Measurements from ENCODE around the gene FAM240B. TPM values are rescaled to one million over a fixed set of nuclear protein-coding genes. Genes with fewer than 3 reads are reported as not detected.

FAM240B gene
- total RNA-seq (2014; rRNA removed; shearing (Covaris generic)): not detected in 2 replicates

DNA sequence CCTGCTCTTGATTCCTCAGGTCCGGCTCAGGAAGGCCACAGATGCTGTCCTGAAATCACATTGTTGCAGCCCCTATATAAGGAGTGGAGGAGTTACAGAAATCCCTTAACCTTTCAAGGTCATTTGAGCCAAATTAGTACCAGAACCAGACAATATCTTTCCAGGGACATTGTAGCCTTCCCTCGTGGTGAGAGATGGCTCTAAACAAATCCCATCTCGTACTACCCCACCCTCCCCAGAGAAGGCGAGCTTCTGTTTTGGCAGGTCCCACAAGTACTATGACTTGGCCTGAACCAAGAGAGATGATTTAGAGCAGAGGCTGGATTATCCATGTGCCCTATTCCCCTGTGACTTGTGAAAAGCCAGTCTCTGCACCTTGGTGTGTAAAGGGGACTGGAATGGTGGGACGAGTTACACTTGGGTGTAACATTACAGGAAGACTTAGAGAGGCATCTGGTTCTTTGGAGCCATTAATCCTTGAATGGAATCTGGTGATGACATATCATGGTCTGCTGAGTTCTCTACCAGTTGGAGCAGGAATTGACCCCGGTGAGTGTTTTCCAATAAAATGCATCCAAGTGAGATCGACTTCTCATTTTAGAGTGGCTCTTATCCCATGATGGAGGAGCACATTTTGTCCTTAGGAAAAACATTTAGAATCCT lies at the start of gene FAM240B:
TSS of gene FAM240B (minus strand) at position 51 of the 663 bp plus-strand sequence. CDS start 16,134 bp downstream, outside the sequence.
- no peak for DNase-seq (ENCODE audit: low spot score)

DNA sequence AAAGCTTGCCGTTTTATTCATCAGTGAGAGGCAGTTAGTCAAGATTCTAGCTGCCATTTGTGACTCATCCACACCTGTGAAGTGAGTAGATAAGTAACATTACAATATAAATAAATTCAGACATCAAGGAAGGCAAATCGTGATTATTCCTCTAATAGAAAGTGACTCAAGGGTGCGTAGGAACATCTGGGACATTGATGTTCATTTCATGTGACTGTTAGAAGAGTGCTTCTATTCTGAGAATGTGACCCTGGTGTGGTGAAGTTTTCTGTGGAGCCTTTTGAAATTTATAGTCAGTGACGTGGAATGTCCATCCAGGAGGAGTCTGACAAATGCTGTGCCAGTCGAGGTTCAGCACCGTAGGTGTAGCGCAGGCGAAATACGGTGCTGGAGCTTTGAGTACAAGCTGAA lies 48.4 kb upstream of the FAM240B start:
- no peak for DNase-seq (ENCODE audit: low spot score)

DNA sequence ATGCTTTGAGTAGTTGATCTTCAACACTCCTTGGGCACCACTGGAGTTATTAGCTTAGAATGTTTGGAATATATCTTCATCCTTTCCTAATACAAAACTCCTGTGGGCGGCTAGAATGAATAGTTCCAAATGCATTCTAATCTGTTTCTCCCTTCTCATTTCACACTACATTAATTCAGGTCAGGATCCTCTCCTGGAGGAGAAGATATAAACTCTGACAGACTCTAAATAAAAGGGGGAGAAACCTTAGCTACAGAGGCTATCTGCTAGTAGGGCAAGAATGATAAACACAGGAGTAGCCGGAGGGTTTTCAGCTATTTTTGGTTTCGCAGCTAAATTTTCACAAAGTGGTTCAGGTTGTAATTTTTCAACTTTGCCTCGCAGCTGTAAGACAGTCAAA lies 45.2 kb upstream of the FAM240B start:
- DNase-seq (ENCODE audit: low spot score): no peak

DNA sequence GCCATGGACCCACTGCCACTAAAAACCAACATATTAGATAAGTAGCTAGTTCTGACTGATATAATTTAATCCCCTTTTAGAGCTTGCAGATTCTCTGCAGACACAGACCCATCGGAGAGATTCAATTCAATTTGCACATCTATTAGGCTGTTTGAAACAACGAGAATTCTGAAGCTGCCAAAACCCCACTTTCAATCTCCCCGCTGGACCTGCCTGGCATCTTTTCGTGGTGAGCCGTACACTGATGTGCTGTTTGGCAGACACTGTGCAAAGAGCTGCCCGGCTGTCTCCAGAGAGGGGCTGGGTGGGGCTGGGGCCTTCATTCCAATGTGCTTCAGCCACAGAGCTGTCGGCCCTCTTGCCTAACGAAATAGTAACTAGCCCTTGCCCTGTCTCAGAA lies 42.1 kb upstream of the FAM240B start:
- DNase-seq (ENCODE audit: low spot score): no peak

DNA sequence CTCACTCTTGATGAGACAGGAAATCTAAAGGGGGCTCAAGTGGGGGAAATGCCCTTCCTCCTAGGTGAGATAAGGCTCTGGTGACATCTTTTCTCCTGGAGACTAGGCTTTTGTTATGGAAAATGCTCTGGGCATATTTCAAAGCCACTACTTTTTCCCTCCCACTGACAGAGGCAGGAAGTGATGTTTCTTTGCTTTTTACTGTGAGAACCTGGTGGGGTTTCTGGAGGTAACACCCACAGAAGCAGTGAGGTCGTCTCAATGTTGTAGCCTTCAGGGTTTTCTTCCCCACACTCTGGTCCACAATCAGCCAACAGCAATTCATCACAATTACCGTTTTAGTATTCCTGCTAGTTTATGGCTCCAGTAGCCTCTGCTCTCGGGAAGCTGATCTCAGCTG lies 41.4 kb upstream of the FAM240B start:
- no peak for DNase-seq (ENCODE audit: low spot score)

DNA sequence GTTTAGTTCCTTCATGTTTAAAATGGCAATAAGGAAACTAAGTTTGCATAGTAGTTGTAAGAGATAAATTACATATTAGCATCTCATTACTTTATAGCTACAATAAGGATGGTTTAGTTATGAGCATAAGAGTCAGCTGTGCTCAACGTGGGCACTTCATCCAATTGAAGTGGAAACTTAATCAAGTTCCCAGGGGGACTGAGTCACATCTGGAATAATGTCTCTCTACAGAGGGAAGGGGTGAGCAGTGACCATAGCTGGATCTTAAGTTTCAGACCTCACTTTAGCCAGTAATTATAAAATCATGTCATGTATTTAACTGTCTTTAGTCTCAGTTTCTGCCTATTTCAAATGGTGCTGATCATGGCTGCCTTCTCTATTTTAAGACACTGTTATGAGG lies 36.8 kb upstream of the FAM240B start:
- no peak for DNase-seq (ENCODE audit: low spot score)

DNA sequence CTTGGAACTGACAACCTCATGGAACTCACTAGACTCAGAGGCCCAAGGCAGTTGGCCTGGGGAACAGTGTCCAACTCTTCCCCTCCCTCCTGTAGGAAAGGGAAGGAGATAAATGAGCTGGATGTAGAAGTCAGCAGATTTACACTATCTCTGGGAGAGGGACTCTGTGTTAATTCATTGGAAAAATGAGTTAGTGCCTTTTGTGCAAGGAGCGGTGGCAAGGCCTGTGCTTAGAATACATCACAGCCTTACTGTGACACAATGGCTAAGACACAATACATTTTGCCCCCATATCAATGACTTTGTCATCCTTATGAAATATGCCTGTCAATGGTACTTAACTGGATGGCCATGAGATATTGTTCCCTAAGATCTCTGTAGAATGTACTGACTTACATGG lies 28.0 kb upstream of the FAM240B start:
- no peak for DNase-seq (ENCODE audit: low spot score)

DNA sequence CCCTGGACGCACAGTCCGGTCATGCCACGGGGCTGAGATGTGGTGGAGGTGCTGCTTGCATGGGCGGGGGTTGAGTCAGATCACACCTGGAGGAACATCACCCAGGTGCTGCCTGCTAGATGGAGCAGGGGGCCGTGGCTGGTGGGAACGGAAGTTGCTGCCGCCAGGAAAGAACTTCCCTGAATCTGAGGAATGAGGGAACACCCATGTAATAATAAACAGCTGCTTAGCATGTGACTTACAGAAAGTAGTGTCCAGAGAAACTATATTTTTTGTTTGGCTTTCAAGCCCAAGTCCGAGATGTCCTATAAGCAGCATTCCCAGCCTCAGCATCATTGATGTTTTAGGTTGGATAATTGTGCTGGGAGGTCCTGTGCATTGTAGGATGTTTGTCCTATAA lies 27.1 kb upstream of the FAM240B start:
- no peak for DNase-seq (ENCODE audit: low spot score)

DNA sequence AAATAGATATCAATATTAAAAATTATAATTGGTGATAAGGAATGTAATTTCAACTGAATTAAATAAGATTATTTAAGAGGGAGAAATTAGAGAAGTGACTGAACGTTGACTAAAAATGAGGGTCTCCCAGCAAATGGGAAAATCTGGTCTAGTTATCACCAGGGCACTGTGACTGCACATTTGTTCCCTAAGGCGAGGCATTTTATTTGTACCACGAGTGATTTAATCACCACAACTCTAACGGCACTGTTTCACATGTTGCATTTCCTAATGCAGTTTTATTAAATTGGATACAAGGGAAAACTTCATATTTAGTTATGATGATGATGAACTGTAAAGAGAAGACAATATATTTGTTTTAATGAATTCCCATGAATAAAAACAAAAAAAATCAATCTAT lies 26.4 kb upstream of the FAM240B start:
- DNase-seq (ENCODE audit: low spot score): no peak

DNA sequence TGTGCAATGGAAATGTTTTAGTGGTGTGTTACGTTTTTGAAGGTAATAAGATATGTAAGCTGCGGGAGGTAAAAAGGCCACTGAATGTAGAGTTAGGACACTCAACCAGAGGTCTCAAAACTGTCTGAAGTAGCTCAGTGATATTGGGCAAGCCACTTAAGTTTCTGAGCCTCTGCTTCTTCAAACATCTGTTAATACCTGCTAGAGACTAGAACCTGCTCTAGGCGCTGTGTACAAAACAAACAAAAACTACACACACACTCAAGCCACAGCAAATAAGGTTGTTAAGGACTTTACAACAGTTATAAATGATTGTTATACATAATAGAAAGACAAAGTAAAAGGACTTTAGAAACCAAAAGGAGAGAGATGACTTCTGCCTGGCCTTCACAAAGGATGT lies 24.6 kb upstream of the FAM240B start:
- DNase-seq (ENCODE audit: low spot score): no peak

DNA sequence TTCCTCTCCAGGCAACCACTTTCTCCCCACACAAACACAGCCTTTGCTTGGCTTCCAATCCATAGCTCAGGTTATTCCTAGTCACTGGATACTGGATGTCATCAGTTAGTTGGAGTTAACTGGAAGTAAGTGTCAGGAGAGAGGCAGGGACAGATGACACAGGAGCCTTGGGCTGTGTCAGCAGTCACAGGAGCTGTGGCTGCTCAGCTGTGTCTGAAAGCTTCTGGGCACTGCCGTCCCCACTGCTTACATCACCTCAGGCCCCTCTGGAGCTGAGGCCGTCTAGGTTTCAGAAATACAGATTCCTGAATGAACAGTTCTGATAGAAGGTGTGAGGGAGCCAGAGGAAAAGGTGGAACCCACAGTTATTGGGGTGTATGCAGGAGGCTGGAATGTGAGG lies 17.3 kb upstream of the FAM240B start:
- no peak for DNase-seq (ENCODE audit: low spot score)

DNA sequence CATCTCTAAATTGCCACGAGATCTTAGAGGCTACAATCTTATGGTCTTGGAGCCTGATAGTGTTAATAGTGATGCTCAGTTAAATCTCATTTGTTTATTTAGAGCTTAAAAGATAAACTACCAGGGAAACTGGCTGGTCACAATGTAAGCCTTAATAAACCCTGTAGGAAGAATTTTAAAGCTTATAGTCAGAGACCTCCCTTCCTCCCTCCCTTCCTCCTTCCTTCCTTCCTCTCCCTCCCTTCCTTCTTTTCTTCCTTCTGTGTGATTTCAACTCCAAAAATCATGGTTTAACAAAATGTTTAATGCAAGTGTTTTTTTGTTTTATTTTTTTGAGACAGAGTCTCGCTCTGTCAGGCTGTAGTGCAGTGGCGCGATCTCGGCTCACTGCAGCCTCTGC lies 14.9 kb upstream of the FAM240B start:
- DNase-seq (ENCODE audit: low spot score): no peak

DNA sequence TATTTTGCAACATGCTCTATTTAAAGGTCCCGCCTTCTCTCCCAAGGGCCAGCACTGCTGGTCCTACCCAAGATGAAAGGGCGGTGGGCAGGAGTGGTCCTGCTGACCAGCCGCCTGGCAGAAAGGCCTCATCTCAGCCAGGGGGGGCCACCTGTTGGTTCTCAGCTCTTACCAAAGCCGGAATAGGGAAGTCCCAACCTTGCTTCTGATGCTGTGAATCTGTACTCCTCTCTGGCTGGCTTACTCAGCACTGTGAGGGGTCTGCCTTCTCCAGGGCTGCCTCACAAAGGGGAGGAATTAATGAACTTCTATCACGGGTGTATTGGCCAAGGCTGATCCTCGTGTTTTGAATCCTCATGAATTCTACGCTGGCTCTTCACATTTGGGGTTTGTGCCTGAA lies 13.6 kb upstream of the FAM240B start:
- DNase-seq (ENCODE audit: low spot score): no peak

DNA sequence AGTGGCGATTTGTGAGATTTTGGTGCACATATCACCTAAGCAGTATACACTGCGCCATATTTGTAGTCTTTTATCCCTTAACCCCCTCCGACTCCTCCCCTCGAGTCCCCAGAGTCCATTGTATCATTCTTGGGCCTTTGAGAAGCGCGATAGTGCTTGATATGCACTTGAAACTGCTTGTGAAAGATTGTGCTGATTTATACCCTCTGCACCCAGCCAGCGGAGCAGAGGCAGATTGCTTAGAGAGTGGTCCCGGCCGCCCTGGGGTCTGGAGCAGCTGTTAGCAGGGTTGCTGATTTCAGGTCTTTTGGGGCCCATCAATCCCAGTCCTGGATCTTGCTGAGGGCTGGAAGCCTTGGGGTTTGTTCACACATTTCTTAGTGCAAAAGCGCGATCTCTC lies 13.0 kb upstream of the FAM240B start:
- no peak for DNase-seq (ENCODE audit: low spot score)

DNA sequence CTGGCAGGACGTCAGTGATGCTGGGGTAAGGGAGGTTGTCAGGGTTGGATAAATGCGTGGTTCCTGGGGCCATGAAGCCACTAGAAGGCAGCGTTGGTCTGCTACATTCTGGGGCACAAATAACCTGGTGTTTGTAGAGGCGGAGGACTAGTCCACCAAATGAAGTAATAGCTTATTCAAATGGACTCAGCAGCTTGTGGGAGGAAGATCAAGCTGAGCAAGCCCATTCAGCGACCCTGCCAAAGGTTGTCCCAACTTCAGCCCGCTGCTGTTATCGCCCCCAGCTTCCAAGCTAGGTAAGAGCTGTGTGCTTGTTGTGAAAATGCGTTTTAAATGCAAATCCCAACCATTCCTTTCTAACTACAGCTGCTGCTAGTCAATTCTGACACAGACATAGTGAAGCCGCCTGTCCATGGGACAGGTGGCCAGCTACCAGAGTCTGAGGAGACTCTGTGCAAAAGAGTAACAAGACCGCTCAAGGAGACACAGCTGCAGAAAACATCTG lies 7.6 kb upstream of the FAM240B start:
- peak; percentile 63 for DNase-seq (ENCODE audit: low spot score)

DNA sequence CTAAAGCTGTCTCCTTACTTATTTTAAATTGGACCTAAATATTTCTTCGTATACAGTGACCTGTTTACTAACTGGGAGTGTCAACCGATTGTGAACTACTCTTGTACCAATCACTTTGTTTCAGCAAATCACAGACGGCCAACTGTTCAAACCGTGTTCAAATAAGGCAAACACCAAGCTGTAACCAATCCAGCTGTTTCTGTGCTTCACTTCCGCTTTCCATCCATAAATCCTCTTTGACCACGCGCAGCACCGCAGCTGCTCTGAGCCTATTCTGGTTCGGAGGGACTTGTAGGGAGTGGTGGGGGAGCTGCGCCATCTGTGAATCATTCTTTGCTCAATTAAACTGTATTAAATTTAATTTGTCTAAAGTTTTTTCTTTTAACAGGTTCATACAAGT lies 4.8 kb upstream of the FAM240B start:
- no peak for DNase-seq (ENCODE audit: low spot score)

DNA sequence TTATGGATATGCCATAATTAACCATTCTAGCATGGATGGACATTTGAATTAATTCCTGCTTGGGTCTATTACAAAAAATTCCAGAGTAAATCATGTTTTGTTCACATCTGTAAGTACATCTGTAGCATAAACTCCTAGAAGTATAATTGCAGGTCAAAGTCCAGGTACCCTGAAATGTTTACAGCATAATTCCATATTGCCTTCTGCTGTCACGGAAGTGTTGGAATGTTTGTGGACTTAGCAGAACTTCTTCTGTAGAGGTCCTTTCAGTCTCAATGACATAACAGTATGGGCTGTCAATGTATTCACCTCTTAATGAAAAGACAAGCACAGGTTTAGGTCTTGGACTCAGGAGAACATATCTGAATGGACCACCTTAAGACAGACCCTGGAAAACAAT lies 1.8 kb downstream of the FAM240B start:
- DNase-seq (ENCODE audit: low spot score): no peak

DNA sequence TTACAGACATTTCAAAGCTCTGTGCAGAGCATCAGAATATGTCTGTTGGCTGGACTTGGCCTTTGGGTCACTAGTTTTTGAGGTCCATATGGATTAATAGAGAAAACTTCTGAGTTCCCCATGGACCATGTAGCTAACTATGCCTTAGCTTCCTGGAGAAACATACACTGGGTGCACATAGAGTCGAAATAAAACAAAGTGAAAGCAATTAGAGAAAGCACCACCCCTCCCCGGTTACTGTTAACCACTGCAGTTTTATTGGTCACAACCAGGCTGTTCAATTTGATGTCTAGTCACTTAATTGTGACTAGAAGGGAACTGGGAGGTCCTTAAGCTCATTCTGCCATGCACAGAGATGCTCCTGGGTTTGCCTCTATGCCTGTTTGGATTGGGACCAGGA lies 4.2 kb downstream of the FAM240B start:
- DNase-seq (ENCODE audit: low spot score): no peak

DNA sequence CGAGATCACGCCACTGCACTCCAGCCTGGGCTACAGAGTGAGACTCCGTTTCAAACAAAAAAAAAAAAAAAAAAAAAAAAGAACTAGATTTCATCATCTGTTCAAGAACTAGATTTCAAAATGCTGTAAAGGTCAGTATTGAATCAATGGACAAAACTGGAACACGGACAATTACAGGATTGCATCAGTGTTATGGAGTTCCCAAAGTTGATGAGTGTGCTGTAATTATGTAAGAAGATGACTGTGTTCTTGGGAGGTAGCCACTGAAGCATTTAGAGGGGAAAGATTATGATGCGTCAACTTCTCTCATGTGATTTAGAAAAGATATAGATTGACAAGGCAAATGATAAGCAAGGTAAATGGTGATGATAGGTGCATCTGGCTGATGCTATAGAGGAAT lies 6.5 kb downstream of the FAM240B start:
- DNase-seq (ENCODE audit: low spot score): peak; percentile 77

DNA sequence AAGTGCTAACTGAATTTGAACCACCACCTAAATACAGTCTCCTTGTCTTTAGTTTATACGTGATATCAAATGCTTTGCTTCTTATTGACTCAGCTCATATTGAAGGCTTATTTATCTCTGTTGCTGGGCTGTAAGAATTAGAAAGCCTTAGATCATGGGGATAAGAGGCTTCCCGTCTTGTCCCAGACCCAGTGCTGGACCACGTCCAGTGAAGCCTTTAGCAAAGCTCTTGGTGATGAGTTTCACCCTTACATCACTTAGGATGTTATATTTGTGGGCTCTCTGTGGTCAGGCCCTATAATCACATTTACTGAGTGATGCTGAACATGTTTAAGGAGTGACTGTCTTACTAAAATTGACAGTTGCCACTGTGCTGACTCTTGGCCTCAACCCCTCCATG lies 11.2 kb downstream of the FAM240B start:
- peak; percentile 39 for DNase-seq (ENCODE audit: low spot score)

DNA sequence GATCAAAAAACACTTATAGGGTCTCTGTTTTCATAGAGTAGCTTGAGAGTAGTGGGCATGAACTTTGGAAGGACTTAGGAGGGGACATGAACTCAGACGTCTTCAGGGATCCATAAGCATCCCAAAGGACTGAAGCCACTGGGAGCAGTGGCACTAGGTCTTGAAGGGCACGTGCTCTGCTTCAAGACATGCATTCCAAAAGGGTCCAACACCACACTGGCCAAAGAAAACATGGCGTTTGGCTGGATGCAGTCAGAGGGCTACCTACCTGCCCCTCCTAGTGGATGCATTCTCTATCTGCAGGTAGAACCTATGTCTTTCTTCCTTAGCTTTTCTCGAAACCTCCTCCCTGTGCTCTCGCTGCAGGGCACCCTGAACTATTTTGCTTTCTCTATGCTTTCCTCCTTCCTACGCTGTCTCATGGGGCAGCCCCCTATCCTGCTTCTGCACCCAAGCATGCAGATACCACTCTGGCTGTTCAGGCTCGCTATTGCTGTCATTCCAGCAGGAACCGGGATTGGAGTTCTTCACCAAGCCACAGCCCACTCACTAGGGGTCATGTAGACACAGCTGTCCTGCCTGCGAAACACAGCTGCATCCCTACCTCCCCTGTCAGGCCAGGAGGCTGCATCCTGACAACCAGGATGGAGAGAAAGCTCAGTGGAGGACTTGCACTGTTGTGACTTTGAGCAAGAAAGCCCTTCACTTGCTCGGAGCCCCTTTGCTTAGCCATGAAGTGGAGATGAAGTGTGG lies 11.9 kb downstream of the FAM240B start:
- DNase-seq (ENCODE audit: low spot score): peak; percentile 42

DNA sequence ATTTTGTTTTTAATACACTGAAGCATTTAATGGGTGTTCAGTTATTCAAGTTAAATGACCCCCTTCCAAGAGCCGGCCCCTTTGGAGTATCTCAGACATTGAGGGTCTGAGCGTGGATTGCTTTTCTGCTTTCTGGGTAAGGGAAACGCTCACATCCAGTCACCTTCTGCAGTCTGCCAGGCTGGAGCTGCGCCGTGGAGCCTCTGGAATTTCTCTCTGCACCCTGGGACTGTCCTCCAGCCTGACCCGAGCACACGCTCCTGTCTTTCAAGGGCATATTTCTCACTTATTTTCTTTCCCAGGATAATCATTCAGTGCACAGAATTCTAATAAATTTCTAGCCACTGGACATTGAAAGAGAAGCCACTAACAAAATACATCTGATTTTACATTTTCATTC lies 13.4 kb downstream of the FAM240B start:
- no peak for DNase-seq (ENCODE audit: low spot score)

DNA sequence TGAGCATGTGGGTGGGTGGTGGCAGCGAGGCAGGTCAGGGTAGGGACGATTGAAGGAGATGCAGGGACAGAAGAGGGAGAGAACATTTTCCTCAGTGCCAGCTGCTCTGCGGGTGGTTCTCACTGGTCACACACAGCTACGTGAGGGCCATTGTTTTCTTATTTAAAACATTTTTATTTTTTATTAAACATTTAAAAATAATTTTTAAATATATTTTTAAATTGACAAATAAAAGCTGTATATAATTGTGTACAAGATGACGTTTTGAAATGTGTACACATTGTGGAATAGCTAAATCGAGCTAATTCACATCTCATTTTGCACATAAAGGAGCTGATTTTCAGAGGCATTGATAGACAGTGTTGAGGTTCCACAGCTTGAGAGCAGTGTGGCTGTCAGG lies 14.0 kb downstream of the FAM240B start:
- no peak for DNase-seq (ENCODE audit: low spot score)

Data from H4 (cell line).